NCI-H146 (cell line): ENCODE data around the gene TCOF1.

Source experiments
- DNase-seq: peaks from one replicate; lab custom pipeline; 2025; lab: John Stamatoyannopoulos, UW

TCOF1 gene

DNA sequence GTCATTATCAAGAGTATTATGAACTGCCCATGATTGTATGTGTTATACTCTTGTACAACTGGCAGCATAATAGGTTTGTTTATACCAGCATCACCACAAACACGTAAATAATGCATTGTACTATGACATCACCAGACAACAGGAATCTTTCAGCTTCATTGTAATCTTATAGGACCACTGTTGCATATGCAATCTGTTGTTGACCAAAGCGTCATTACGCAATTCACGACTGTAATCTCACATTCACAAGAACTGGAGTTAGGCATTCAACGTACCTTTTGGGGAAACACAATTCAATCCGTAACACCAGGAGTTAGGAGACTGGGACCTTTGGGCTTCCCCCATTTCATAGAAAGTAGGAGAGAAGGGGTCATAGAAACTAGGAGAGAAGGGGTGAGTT, 34.4 kb upstream of the TCOF1 start:
- DNase-seq = no peak

DNA sequence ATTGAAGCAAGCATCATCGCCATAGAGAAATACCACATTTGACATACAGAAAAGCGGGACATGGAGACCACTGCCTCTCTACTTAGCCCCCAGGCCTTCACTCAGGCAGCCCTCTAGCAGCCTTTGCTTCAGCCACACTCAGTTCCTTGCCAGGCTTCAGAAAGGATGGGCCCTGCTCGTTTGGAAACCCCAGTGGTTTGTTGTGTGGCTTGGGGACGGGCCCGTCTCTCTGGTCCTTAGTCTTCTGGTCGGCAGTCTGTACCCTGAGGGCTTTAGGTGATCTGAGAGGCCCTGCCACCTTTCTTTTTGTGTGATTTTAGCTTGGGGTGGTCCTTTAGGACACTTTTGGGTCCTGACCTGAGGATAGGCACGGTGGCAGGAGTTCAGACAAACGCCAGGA, 33.7 kb upstream of the TCOF1 start:
- no peak for DNase-seq

DNA sequence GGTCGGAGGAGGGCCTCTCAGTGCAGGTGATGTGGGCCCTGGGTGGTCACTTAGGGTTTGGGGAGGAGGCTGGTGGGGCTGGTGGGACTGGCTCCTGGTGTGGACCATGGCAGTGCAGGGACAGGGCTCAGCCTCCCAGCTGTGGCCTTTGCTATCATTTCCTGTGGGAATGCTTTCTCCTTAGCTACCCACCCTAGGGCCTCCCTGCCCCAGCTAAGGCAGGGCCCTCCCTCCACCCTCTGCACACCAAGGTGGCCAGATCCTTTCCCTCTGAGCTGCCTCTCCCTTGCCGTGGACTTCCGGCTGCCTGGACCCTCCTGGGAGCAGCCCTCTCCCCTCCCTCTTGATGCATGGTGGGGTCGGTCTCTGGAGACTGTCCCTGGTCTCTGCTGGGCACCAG, 32.1 kb upstream of the TCOF1 start:
- DNase-seq = no peak

DNA sequence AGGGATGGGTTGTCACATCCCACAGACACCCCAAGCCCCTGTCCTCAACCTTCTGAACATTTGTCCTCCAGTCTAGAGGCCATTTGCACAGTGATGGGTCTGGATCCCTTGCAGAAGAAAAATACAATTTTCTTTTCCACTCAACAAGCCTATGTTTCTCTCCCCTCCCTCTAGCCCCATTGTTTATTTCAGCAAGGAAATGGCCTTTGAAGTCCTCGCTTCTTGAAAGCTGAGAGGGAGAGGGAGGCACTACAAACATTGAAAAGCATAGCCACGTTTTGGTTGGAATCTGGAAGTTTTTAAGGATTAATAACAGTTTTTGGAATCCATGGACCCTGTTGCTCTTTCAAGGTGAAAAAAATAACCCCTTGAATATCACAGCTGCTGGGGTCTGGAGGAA, 30.8 kb upstream of the TCOF1 start:
- no peak for DNase-seq

DNA sequence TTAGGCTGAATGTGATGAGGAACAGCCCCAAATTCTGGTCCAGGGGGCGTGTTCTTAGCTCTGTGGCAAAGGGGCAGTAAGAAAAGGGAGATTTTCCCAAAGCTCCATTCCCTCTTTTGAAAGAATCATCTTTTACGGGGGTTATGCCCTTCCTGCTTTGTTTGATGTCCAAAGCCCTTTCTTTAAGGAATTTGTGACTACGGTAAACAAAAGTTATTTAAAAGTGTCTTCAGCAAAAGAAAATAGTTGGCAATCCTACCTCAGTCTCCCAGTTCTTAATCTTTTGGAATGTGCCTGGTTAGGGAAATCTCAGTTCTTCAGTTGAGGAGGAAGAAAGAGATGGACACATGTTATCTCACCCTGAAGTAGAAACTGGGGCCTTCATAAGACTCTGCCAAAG, 30.4 kb upstream of the TCOF1 start:
- DNase-seq = no peak

DNA sequence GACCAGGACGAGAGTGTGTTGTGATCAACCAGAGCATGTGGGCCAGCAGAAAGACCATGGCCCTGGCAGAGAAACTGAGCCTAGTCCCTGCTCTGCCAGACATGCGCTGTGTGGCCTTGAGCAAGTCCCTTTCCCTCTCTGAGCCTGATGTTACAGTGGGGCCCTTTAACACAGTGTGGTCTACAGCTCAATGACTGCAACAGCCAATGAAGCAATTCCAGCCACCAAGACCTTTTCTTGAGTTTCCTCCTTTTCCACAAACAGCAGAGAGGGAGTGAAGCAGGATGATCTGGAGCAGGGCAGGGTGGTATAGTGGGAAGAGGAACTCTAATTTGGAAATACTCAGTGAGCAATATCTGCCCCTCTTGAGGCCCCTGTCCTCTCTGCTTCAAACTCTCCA, 29.0 kb upstream of the TCOF1 start:
- DNase-seq = no peak

DNA sequence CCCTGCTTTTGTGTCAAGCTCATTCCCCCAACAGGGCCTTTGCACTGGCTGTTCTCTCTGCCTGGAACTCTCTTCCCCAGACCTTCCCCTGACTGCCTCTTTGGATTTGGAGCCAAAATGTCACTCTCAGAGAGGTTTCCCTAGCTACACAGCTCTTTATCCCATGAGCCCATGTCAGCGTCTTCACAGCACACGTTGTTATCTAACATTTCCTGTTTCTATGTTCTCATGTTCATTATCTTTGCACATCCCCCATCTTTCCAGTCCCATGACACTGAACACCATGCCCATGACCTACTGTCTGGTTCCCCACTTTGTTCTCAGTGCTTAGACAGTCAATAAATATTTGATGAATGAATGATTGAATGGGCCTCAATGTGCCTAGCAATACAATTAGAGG, 28.5 kb upstream of the TCOF1 start:
- no peak for DNase-seq

DNA sequence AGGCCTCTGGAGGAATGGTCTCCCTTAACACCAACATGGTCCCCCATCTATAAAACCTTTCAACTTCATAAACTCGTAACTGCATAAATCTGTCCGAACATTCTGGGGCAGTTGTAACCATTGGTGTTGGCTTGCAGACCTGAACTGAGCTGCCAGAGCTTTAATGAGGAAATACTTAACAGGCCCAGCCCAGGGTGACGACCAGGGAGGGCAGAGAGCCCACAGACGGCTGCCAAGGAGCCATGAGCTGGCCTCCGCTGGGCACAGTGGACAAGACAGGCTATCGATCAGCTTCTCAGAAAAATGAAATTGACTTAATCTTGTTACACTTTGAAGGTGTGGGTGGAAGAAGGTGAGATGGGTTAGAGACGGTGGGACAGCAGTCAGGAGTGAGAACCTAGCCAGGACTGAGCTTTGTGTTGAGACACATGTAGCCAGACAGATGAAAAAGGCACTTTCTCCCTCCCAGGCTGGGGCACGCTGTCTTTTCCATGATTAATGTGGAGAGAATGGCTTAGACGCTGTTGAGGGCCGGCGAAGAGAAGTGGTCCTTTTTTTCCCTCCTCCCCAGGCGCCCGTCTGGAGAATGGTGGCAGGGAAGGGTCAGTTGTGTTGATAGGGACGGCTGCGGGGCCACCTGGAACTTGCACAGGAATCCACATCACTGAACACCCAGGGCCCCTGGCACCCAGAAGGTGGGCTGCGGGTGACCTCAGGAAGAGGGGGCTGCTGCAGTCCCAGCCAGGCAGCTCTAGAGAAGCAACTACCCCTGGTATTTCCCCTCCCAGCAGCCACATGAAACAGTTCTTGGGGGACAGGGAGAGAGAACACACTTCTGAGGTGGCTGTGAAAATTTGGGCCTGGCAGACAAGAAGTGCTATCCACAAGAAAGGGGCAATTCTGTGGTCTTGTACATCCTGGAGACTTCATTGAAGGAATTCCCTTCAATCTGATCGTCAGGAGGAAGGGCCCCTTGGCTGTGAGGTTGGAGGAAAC, 27.3 kb upstream of the TCOF1 start:
- DNase-seq = no peak

DNA sequence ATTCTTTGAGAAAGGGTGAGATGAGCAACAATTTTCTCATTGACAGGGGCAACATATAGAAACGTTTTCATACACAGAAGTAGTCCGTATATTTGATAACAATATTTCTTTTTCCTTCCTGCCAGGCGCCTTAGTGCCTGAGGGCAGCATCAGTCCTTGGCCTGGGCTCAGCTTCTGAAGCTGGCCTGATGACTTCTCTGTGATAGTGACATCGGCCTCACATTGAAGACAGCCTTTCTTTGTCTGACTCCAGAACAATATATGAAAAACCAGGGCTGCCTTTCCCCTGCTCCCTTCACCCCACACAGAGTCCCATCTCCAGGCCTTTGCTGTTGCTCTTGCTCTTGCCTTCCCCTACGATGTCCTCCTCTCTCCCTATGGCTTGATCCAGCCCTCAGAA, 24.1 kb upstream of the TCOF1 start:
- DNase-seq = no peak

DNA sequence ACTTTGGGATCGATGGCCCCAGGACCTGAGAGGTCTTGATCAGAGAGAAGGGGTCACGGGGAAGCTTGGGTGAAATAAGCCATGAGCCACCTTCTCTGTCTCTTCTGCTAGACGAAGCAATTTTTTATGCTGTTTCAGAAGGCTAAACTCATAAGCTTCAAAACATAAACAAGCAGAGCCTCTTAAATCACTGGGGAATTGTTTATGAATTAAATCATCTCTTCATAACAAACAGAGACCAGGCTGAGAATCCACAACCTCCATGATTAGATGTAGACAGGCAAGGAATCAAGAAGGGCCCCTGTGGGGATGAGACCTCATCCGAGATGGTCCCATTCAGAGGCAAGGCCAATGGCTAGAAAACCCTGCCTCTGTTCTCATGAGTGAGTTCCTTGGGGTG, 21.7 kb upstream of the TCOF1 start:
- no peak for DNase-seq

DNA sequence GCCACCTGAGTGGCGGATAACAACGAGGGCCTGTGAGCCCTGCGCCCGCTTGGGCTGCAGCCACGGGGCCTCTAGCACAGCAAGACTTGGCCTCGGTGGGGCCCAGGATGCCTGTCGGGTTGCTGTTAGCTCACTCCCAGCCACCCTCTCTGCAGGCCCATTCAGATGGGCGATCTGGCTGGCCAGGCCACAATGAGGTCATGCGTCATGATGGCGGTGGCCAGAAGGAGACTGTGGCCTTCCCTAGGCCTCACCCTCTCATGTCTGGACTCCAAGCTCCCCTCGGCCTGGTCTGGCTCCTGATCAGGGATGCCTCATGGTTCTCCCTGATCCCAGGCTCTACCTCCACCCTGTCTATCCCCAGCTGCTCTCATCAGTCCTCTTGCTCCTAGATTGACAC, 19.0 kb upstream of the TCOF1 start:
- no peak for DNase-seq

DNA sequence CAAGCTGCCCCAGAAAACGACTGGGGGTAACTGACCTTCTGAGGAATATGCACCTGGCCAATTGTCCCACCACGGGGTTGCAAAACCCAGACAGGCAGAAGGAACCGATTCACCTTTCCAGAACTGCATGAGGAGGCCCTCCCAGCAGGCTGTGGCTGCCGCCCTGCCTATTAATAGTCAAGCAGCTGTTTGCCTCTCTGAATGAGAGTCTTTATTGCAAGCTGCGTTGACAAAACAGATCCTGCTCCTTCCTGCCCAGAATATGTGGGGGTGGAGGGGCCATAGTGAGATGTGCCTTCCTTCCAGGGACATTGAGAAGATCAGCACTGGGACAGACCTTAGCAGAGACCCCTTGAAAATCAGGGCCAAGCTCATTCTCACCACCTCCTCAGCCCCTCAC, 18.3 kb upstream of the TCOF1 start:
- DNase-seq = peak; percentile 68

DNA sequence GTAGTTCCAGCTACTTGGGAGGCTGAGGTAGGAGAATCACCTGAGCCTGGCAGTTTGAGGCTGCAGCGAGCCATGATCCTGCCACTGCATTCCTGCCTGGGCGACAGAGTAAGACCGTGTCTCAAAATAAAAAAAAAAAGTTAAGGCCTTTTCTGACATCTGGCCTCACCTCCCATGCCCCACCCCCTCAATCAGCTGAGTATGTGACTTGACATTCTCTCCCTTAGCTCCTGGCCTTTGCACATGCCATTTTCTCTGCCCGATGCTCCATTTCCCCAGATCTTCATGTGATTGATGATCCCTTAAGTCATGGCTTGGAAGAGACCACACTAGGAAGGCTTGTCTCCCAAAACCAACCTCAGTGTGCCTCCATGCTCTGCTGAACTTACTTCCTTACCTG, 17.7 kb upstream of the TCOF1 start:
- no peak for DNase-seq

DNA sequence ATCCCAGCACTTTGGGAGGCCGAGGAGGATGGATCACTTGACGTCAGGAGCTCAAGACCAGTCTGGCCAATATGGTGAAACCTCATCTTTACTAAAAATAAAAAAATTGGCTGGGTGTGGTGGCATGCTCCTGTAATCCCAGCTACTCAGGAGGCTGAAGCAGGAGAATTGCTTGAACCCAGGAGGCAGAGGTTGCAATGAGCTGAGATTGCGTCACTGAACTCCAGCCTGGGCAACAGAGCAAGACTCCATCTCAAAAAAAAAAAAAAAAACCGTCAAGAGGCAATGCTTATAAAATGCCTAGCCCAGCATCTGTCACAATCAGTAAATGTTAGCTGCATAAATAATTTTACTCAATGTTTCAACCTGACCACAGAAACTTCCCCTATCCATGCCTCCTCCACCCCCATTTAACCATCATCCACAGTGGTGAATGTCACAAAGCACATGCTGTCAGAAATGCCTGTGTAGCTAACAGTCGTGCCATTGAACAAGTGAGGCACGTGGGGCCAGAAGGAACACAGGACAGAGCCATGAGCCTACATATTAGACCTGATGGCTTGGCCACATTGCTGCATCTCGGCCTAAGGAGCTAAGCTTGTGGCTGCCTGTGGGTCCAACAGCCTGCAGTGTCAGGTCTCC, 16.8 kb upstream of the TCOF1 start:
- DNase-seq = no peak

DNA sequence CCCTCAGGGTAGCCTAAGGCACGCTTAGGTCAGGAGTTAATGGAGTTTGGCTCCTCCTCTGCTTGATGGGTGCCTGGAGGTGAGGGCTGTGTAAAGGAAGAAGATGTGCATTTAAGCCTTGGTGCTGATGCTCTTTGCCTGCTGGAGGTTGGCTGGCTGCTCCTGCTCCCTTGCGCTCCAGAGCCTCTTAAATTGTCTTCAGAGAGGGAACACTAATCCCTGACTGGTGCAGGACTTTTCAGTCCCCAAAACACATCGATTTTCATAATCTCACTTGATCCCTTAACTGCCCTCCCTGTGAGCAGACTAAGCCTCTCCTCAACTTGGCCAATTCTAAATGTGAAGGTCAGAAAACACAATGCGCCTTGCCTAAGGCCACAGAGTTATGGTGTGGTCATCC, 16.2 kb upstream of the TCOF1 start:
- no peak for DNase-seq

DNA sequence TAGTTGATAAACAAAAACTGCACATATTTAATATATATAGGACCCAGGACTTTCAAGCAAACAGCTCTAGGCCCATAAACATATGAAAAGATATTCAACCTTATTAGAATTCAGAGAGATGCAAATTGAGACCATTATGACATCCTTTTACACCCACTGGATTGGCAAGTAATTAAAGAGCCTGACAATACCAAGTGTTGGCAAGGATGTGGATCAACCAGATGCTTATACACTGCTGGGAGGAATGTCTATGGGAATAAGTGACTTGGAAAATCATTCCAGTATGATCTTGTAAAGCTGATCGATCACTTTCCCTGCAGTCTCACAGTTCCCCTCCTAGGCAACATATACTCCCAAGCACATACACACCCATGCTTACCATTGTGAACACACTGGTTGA, 15.5 kb upstream of the TCOF1 start:
- no peak for DNase-seq

DNA sequence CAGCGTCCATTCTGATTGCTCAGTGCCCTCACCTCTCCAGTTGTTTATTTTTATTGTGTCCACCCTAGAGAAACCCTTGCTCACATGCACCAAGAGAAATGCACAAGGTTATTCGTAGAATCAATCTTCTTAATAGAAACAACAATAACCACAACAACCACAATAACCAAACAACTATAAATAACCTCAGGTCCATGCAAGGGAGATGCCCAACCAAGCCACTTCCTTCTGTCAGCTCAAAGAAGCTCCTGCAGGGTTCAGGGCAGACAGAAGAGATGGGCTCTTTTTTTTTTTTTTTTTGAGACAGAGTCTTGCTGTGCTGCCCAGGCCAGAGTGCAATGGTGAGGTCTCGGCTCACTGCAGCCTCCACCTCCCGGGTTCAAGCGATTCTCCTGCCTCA, 14.9 kb upstream of the TCOF1 start:
- no peak for DNase-seq

DNA sequence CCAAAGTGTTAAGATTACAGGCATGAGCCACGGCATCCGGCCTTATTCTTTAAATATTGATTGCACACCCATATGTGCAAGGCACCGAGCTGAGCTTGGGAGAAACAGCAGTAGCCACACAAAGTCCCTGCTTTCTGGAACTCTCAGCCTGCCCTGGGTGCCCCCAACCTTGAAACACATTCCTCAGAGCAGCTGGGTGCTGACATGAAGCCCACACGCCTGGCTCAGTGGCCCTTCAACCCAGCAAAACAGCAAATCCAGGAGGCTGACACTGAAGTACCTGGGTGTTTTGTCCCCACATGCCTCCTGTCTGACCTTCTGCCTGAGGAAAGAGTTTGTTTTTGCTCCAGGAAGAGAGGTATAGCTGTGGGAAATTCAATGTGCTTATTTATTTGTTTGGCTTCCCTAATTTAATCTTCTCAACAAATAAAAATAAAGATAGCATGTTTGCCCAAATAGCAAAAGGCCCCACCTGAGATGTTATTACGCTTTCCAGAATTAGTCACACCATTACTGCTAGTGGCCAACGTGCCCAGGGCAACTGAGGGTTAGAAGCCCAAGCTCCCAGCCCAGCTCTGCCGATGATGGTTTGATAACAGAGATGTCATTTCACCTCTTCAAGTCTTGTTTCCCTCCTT, 13.4 kb upstream of the TCOF1 start:
- no peak for DNase-seq

DNA sequence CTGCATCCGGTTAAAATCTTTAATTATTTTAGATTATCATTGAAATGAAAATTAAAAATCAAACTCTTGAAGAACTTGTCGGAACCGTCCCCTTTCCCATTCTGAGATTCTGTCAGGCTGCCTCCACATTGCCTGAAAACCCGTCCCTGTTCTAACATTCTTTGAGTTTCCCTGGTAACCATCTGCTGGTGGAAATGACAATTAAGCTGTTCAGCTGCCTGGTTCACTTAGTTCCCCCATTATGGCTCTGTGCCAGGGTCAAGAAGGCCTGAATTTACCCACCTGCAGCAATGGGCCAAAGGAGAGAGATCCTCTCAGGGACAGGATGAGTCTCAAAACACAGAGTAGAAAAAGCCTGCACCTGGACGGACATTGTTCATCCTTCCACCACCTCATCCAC, 11.8 kb upstream of the TCOF1 start:
- DNase-seq = peak; percentile 58

DNA sequence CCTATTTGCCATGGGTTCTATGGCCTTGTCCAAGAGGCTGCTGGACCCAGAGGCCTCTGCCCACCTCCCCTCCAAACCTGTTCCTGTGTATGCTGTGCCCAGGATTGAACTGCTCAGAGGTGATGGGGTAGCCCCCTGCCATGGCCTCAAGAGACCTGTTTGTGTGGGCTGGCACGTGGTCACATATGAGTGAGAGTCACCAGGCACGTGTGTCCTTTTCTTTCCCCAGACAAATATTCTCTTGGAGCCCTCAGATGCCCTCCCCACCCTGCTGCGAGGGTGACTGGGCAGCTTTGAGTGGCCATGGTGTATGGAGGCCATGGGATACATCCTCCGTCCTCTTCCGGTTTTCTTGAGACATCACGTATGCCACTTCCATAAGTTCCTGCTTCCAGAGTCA, 10.9 kb upstream of the TCOF1 start:
- no peak for DNase-seq

DNA sequence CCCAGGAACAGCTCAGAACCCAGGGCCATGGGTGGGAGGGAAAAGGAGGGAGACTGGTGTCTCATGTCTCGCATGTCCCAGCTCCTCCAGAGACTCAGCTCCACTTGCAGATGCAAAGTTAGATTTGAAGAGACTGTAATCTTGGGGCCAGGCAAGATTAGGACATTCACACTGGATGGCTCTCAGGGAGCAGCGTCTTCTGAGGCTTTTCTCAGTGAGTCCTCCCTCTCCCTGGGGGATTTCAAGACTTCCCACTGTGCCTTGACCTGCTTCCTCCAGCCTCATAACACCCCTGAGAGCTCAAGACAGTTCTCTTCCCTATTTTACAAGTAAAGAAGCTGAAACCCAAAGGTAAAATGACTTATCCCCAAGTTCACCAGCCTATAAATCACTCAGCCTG, 10.5 kb upstream of the TCOF1 start:
- no peak for DNase-seq

DNA sequence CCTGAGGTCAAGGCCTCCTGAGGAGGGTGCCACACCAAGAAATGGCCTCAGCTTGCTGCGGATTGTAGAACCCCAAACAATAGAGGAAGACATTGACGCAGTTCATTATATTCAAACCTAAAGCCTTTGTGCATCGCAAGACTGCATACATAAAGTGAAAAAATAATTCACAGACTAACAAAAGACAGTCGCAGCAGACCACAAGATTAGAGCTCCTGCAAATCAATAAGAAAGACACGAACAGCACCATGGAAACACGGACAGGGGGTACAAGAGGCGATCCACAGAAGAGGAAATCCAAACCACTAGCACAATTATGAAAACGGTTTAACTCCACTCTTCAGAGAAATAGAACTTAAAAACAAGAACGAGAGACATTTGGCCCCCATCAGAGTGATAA, 10.0 kb upstream of the TCOF1 start:
- no peak for DNase-seq

DNA sequence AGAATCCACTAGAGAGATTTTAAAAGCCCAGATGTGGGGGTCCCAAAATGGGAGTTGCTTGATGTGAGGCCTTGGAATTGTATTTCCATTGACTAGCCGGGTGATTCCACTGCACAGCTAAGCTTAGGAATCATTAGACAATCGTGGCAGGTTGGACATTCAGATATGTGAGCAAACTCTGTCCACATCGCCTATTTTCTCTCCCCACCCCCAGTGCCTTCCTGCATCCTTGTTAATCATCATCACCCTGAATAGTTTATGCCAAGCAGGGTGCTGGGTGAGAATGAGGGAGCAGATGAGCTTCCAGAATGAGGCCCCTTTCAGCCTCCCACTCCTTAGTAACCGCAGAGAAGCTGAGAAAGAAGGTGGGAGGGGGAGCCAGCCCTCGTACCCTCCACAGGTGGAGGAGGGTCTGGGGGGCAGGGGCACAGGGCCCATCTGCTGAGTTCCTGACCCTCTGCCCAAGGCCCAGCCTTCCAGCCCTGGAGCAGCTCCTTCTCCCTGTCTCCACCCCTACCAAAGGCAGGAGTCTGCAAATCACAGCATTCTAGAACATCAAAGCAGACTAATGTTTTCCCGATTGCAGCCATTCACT, 7.7 kb upstream of the TCOF1 start:
- no peak for DNase-seq
